IMR-90 (cell line): ENCODE measurements around the gene MAZ. TPM values are rescaled to one million over a fixed set of nuclear protein-coding genes. Genes with fewer than 3 reads are reported as not detected.

Experiments
- ATAC-seq: fragments of 200-7000 bp; cut with Tn5 transposase; 2 replicates; pipeline ENCODE4 v1.9.1; 2020; ENCODE audit warnings: low read depth, mild to moderate bottlenecking, moderate library complexity
- BruUV-seq: library from RNA; stranded (reverse); fragments of 400-500 nt; replicated peaks from 2 replicates; lab custom pipeline; 2021; lab: Mats Ljungman, UMichigan
- CTCF ChIA-PET: fragments of 300-600 bp; formaldehyde crosslinking; extraction: SDS; loops from one replicate; lab custom pipeline; 2021; ENCODE audit warnings: antibody characterized with exemption; lab: Yijun Ruan, JAX
- POLR2A ChIA-PET: fragments of 300-600 bp; sonication (Branson Sonifier 250); formaldehyde crosslinking; loops from one replicate; lab custom pipeline; 2022; ENCODE audit warnings: antibody characterized with exemption; ENCODE audit not compliant: unreplicated experiment; lab: Charles Lee
- DNase-seq: peaks from one replicate; pipeline ENCODE4 v3.0.0; 2013
- H2AFZ ChIP-seq: replicated peaks from 2 replicates; pipeline ENCODE3; 2013; ENCODE audit warnings: low read length, mild to moderate bottlenecking; ENCODE audit not compliant: poor library complexity
- H2AK5ac ChIP-seq: 2 replicates; pipeline ENCODE4 v1.6.1; 2013; ENCODE audit warnings: low read depth, low read length, inconsistent platforms
- H2AK9ac ChIP-seq: replicated peaks from 2 replicates; pipeline ENCODE3; 2013; ENCODE audit warnings: mild to moderate bottlenecking, low read depth, low read length, moderate library complexity; ENCODE audit not compliant: poor library complexity
- H2BK120ac ChIP-seq: 2 replicates; pipeline ENCODE4 v1.6.1; 2013; ENCODE audit warnings: low read depth, low read length, inconsistent platforms
- H2BK15ac ChIP-seq: 3 replicates; pipeline ENCODE4 v1.6.1; 2013; ENCODE audit warnings: low read depth, low read length, inconsistent platforms
- H2BK20ac ChIP-seq: 2 replicates; pipeline ENCODE4 v1.6.1; 2013; ENCODE audit warnings: low read depth, mild to moderate bottlenecking, inconsistent platforms, low read length, moderate library complexity
- H2BK5ac ChIP-seq: 2 replicates; pipeline ENCODE4 v1.6.1; 2013; ENCODE audit warnings: mild to moderate bottlenecking, low read depth, low read length, inconsistent platforms; ENCODE audit not compliant: poor library complexity, severe bottlenecking
- H3K14ac ChIP-seq: replicated peaks from 2 replicates; pipeline ENCODE4 v1.6.1; 2013; ENCODE audit warnings: low read depth, low read length, inconsistent platforms
- H3K18ac ChIP-seq: 2 replicates; pipeline ENCODE4 v1.6.1; 2013; ENCODE audit warnings: low read depth, low read length, control low read depth
- H3K23ac ChIP-seq: 2 replicates; pipeline ENCODE4 v1.6.1; 2013; ENCODE audit warnings: low read depth, low read length, inconsistent platforms
- H3K27ac ChIP-seq: 2 replicates; pipeline ENCODE4 v1.5.1; 2013; ENCODE audit warnings: mild to moderate bottlenecking, control low read depth, low read length; ENCODE audit not compliant: insufficient read depth
- H3K27me3 ChIP-seq: 2 replicates; pipeline ENCODE4 v1.6.1; 2013; ENCODE audit warnings: low read length; ENCODE audit not compliant: control insufficient read depth, insufficient read depth
- H3K36me3 ChIP-seq: 2 replicates; pipeline ENCODE4 v1.6.1; 2013; ENCODE audit warnings: low read length, mixed read lengths; ENCODE audit not compliant: control insufficient read depth, insufficient read depth
- H3K4ac ChIP-seq: 2 replicates; pipeline ENCODE4 v1.6.1; 2013; ENCODE audit warnings: low read depth, low read length, inconsistent platforms
- H3K4me1 ChIP-seq: 2 replicates; pipeline ENCODE4 v1.6.1; 2013; ENCODE audit warnings: low read length, mixed read lengths; ENCODE audit not compliant: control insufficient read depth, insufficient read depth
- H3K4me2 ChIP-seq: 2 replicates; pipeline ENCODE4 v1.6.1; 2013; ENCODE audit warnings: low read depth, mild to moderate bottlenecking, control low read depth, low read length, moderate library complexity
- H3K4me3 ChIP-seq: 2 replicates; pipeline ENCODE4 v1.5.1; 2013; ENCODE audit warnings: low read depth, mild to moderate bottlenecking, control low read depth, low read length, moderate library complexity; ENCODE audit not compliant: insufficient read depth
- H3K56ac ChIP-seq: 2 replicates; pipeline ENCODE4 v1.6.1; 2013; ENCODE audit warnings: low read length, inconsistent platforms; ENCODE audit not compliant: insufficient read depth; ENCODE audit errors: extremely low read depth
- H3K79me1 ChIP-seq, 2 experiments: 2 replicates each; pipeline ENCODE4 v1.6.1; 2013; ENCODE audit warnings: low read length in 2 of 2, inconsistent platforms in 1 of 2, low read depth in 1 of 2
- H3K9ac ChIP-seq: 2 replicates; pipeline ENCODE4 v1.6.1; 2013; ENCODE audit warnings: low read depth, low read length, control low read depth
- H3K9me1 ChIP-seq: 2 replicates; pipeline ENCODE4 v1.6.1; 2013; ENCODE audit warnings: low read length, inconsistent platforms; ENCODE audit not compliant: insufficient read depth
- H3K9me3 ChIP-seq: 2 replicates; pipeline ENCODE4 v1.6.1; 2013; ENCODE audit warnings: low read length; ENCODE audit not compliant: control insufficient read depth, insufficient read depth
- H4K20me1 ChIP-seq: 2 replicates; pipeline ENCODE4 v1.6.1; 2013; ENCODE audit warnings: low read length, inconsistent platforms; ENCODE audit not compliant: insufficient read depth
- H4K5ac ChIP-seq: 2 replicates; pipeline ENCODE4 v1.6.1; 2013; ENCODE audit warnings: mild to moderate bottlenecking, low read depth, low read length, control low read depth
- H4K8ac ChIP-seq, 2 experiments: 2 replicates each; pipeline ENCODE4 v1.6.1; 2013; ENCODE audit warnings: low read depth in 2 of 2, low read length in 2 of 2, control low read depth in 1 of 2, inconsistent platforms in 1 of 2
- H4K91ac ChIP-seq: 2 replicates; pipeline ENCODE4 v1.6.1; 2013; ENCODE audit warnings: low read depth, low read length, inconsistent platforms; ENCODE audit not compliant: insufficient read depth
- BHLHE40 ChIP-seq: fragments of 150-350 bp; IDR thresholded peaks from 2 replicates; pipeline ENCODE4 v1.6.1; 2016; ENCODE audit warnings: mild to moderate bottlenecking, low read depth, low read length
- CEBPB ChIP-seq: IDR thresholded peaks from 2 replicates; pipeline ENCODE4 v1.6.1; 2012; ENCODE audit warnings: low read depth, low read length, improper control_type of control experiment
- CHD1 ChIP-seq: IDR thresholded peaks from 2 replicates; pipeline ENCODE4 v1.6.1; 2012; ENCODE audit warnings: low read depth, low read length, improper control_type of control experiment
- FOS ChIP-seq: fragments of 150-350 bp; IDR thresholded peaks from 2 replicates; pipeline ENCODE4 v1.6.1; 2016; ENCODE audit warnings: low read depth, low read length
- MAZ ChIP-seq: IDR thresholded peaks from 2 replicates; pipeline ENCODE4 v1.6.1; 2012; ENCODE audit warnings: low read depth, mild to moderate bottlenecking, low read length, improper control_type of control experiment, moderate library complexity, borderline replicate concordance
- NFE2L2 ChIP-seq: fragments of 150-350 bp; IDR thresholded peaks from 2 replicates; pipeline ENCODE4 v1.6.1; 2016; ENCODE audit warnings: low read depth, mild to moderate bottlenecking, low read length
- POLR2A ChIP-seq: IDR thresholded peaks from 2 replicates; pipeline ENCODE4 v1.6.1; 2012; ENCODE audit warnings: mild to moderate bottlenecking, low read depth, low read length
- RCOR1 ChIP-seq: IDR thresholded peaks from 2 replicates; pipeline ENCODE4 v1.6.1; 2012; ENCODE audit warnings: mild to moderate bottlenecking, low read length, improper control_type of control experiment; ENCODE audit not compliant: insufficient replicate concordance
- RFX5 ChIP-seq: IDR thresholded peaks from 2 replicates; pipeline ENCODE4 v1.8.0; 2012; ENCODE audit warnings: low read depth, mild to moderate bottlenecking, low read length, moderate library complexity
- SMC3 ChIP-seq: fragments of 150-350 bp; IDR thresholded peaks from 2 replicates; pipeline ENCODE4 v1.6.1; 2016; ENCODE audit warnings: low read depth, mild to moderate bottlenecking, antibody characterized with exemption, low read length, moderate library complexity
- WGBS, 2 experiments: methylation state at CpG; one replicate each; pipeline versions ENCODE4 v1.1.5 to v1.1.7; 2013; ENCODE audit warnings: missing lambda C conversion rate in 2 of 2; ENCODE audit not compliant: insufficient read length in 1 of 2; ENCODE audit errors: extremely low coverage in 2 of 2; 5-methylcytosine and 5-hydroxymethylcytosine counted together
- dilution Hi-C: fragments of 300-500 bp; cut with HindIII; formaldehyde crosslinking; loops from one replicate; pipeline ENCODE4 v1.14.3; 2018; ENCODE audit warnings: low sequenced_read_pairs; ENCODE audit not compliant: unreplicated experiment
- in situ Hi-C: fragments of 300-500 bp; cut with MboI; formaldehyde crosslinking; loops from 3 replicates; pipeline ENCODE4 v1.14.3; 2019; ENCODE audit warnings: low sequenced_read_pairs, inconsistent platforms, mixed read lengths
- intact Hi-C: fragments of 100-400 bp; cut with micrococcal nuclease; formaldehyde crosslinking; loops from 2 replicates; pipeline ENCODE4 v1.10.0; 2022
- polyA plus RNA-seq, 3 experiments: library from polyadenylated mRNA; depleted of rRNA; stranded (reverse); fragments of >200 nt; gene quantifications; 2 replicates each; pipeline ENCODE4 v1.2.3, GENCODE V29; 2012; ENCODE audit warnings: low replicate concordance in 1 of 3
- total RNA-seq: library from RNA; depleted of rRNA; stranded (reverse); fragments of >200 nt; gene quantifications from 2 replicates; pipeline ENCODE4 v1.2.3, GENCODE V29; 2012
- TF ChIP-seq, protein P1 (sequence below): fragments of 150-350 bp; IDR thresholded peaks from 2 replicates; pipeline ENCODE4 v1.6.1; 2017; ENCODE audit warnings: mild to moderate bottlenecking, antibody characterized with exemption, low read length, low read depth
- TF ChIP-seq, protein P2 (sequence below): conservative IDR thresholded peaks from 2 replicates; pipeline ENCODE4 v1.5.1; 2012; ENCODE audit warnings: mild to moderate bottlenecking, low read depth, low read length, improper control_type of control experiment
- TF ChIP-seq, protein P3 (sequence below): fragments of 150-350 bp; IDR thresholded peaks from 2 replicates; pipeline ENCODE4 v1.6.1; 2016; ENCODE audit warnings: low read depth, mild to moderate bottlenecking, low read length, moderate library complexity, borderline replicate concordance

Gene MAZ
- total and polyA plus RNA-seq, 2 of the 4 experiments (the other 2 are of a cell fraction) = 113 to 138 TPM

DNA sequence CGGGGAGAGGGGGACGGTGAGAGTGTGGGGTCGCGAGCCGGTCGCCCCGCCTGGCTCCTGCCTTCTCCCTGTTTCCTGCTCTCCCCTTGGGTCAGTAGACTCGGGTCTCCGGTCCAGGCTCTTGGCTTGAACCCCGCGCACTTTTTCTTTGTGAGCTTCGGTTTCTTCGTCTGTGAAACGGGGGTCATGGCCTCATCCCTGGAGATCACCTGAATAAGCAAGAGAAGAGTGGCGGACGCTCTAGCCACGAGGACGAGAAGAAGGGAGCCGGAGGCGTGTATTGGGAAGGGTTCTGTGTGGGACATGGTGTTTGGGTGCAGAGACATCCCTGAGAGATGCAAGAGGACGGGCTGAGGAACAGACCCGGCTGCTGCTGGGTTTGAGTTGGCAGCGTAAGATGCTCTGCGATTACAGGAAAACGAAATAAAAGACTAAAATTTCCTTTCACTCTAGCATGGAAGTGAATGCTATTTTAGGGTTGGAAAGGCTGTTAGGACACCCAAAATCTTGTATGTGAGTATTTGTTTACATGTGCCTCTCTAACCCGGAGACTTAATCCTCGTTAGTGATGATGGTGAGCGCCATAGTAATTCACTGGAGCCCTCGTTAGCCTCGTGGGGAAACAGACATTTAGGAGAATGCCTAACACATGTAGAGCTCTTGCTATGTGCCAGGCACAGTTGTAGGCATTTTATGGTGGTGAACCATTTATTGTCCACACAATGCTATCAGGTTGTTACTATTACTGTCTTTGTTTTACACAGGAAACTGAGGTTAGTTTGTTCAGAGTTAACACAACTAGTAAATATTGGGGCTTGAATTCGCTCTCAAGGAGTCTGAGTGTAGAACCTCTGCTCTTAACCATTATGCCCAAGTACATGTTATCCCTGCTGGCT is 15.1 kb upstream of the MAZ start:
- H3K4me2 ChIP-seq = peak overlapping the region; percentile 94
- peak overlapping the region; percentile 71 for H2AK9ac ChIP-seq
- DNase-seq (no peak), ATAC-seq (peak; percentile 30)
- POLR2A ChIA-PET = no interaction called here
- H3K18ac ChIP-seq = no peak overlapping the region
- no peaks in the 10 kb centered on the region for H3K9me3 ChIP-seq
- no TSS peak for BruUV-seq
- peak overlapping the region; percentile 44 for H3K4ac ChIP-seq
- dilution Hi-C loops (no loop called here), intact Hi-C loops (loop anchor here (2.0 kb wide), 1 partner anchor 90 kb away; no protein-coding TSS in a partner anchor), in situ Hi-C loops (no loop called here)
- H3K14ac ChIP-seq = peak overlapping the region; percentile 32
- peak overlapping the region; percentile 58; the same call in 1 of the 2 replicates for H2AK5ac ChIP-seq
- no peak overlapping the region for H2BK20ac ChIP-seq
- H3K23ac ChIP-seq = peak overlapping the region; percentile 73
- H3K9ac ChIP-seq = peak overlapping the region; percentile 87
- peak overlapping the region; percentile 60 for H3K27ac ChIP-seq
- peak overlapping the region; percentile 33 to 54; a peak in 1 of 4 replicates for H4K8ac ChIP-seq
- peaks cover 3% of the 10 kb centered on the region for H3K4me1 ChIP-seq
- H4K5ac ChIP-seq = no peak overlapping the region
- H2AFZ ChIP-seq = peak overlapping the region; percentile 98
- no peak overlapping the region for H2BK120ac ChIP-seq
- peaks cover 20 to 46% of the 10 kb centered on the region in 2 experiments; a peak in 3 of 4 replicates for H3K79me1 ChIP-seq
- H4K91ac ChIP-seq = peak overlapping the region; percentile 49; the same call in 1 of the 2 replicates
- no peaks in the 10 kb centered on the region for H3K36me3 ChIP-seq
- CTCF ChIA-PET = interaction anchor here (0.8 kb wide), 1 partner anchor 13 kb away, joined by 3 read pairs; no protein-coding TSS in a partner anchor
- 0% methylated on average over 13 of the region's 31 CpGs; no CpG with 5 or more reads in 1 of the 2 experiments for WGBS, 2 experiments
- H4K20me1 ChIP-seq = no peaks in the 10 kb centered on the region
- H3K56ac ChIP-seq = peak overlapping the region; percentile 40; the same call in 1 of the 2 replicates
- no peak overlapping the region for H2BK15ac ChIP-seq
- H2BK5ac ChIP-seq = peak overlapping the region; percentile 28
- no peaks in the 10 kb centered on the region for H3K27me3 ChIP-seq
- peaks cover 10% of the 10 kb centered on the region for H3K9me1 ChIP-seq
- peak overlapping the region; percentile 77 for H3K4me3 ChIP-seq
- TF ChIP-seq BHLHE40 (no peak), FOS (no peak), CHD1 (no peak), POLR2A (no peak), NFE2L2 (no peak), RCOR1 (no peak), CEBPB (no peak), MAZ (no peak), RFX5 (no peak), SMC3 (no peak)
- TF ChIP-seq, protein P1, sequence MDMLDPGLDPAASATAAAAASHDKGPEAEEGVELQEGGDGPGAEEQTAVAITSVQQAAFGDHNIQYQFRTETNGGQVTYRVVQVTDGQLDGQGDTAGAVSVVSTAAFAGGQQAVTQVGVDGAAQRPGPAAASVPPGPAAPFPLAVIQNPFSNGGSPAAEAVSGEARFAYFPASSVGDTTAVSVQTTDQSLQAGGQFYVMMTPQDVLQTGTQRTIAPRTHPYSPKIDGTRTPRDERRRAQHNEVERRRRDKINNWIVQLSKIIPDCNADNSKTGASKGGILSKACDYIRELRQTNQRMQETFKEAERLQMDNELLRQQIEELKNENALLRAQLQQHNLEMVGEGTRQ = no peak
- TF ChIP-seq, protein P2, sequence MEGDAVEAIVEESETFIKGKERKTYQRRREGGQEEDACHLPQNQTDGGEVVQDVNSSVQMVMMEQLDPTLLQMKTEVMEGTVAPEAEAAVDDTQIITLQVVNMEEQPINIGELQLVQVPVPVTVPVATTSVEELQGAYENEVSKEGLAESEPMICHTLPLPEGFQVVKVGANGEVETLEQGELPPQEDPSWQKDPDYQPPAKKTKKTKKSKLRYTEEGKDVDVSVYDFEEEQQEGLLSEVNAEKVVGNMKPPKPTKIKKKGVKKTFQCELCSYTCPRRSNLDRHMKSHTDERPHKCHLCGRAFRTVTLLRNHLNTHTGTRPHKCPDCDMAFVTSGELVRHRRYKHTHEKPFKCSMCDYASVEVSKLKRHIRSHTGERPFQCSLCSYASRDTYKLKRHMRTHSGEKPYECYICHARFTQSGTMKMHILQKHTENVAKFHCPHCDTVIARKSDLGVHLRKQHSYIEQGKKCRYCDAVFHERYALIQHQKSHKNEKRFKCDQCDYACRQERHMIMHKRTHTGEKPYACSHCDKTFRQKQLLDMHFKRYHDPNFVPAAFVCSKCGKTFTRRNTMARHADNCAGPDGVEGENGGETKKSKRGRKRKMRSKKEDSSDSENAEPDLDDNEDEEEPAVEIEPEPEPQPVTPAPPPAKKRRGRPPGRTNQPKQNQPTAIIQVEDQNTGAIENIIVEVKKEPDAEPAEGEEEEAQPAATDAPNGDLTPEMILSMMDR = no peak
- TF ChIP-seq, protein P3, sequence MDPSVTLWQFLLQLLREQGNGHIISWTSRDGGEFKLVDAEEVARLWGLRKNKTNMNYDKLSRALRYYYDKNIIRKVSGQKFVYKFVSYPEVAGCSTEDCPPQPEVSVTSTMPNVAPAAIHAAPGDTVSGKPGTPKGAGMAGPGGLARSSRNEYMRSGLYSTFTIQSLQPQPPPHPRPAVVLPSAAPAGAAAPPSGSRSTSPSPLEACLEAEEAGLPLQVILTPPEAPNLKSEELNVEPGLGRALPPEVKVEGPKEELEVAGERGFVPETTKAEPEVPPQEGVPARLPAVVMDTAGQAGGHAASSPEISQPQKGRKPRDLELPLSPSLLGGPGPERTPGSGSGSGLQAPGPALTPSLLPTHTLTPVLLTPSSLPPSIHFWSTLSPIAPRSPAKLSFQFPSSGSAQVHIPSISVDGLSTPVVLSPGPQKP = no peak
